ENCODE results near the gene SF3B6. TPM values are rescaled to one million over a fixed set of nuclear protein-coding genes. Genes with fewer than 3 reads are reported as not detected.

Gene SF3B6
- total and polyA plus RNA-seq, 9 of the 15 experiments (the other 6 are each of a cell fraction or from before 2014, with no cell fraction given) = 146 to 591 (median 295) TPM

- TF ChIP-seq PRPF4 (IDR thresholded peaks at IDR 0.05; ENCODE audit: insufficient read depth, low read depth, low read length, poor library complexity, severe bottlenecking) (no peak), ZNF134 (CRISPR knock-in tag; conservative IDR thresholded peaks at IDR 0.05) (no peak), ZNF121 (CRISPR knock-in tag; conservative IDR thresholded peaks at IDR 0.05) (no peak), SNIP1 (IDR thresholded peaks at IDR 0.05; ENCODE audit: low read depth) (no peak), ZEB2 (IDR thresholded peaks at IDR 0.05) (no peak), MXD1 (CRISPR knock-in tag; IDR thresholded peaks at IDR 0.05; ENCODE audit: borderline replicate concordance, poor library complexity, severe bottlenecking) (no peak), BACH1 (tag; IDR thresholded peaks at IDR 0.05) (no peak), CREB1 (IDR thresholded peaks at IDR 0.05) (peak; percentile 33; the same call in 1 of the 2 replicates), CREB1 (CRISPR knock-in tag; IDR thresholded peaks at IDR 0.05) (peak; percentile 53; the same call in 1 of the 2 replicates), ZKSCAN1 (IDR thresholded peaks at IDR 0.05; ENCODE audit: low read depth, low read length) (no peak), MYBL2 (IDR thresholded peaks at IDR 0.05; ENCODE audit: low read depth) (no peak), MYBL2 (CRISPR knock-in tag; IDR thresholded peaks at IDR 0.05; ENCODE audit: borderline replicate concordance) (no peak), ZNF79 (CRISPR knock-in tag; IDR thresholded peaks at IDR 0.05; ENCODE audit: low read depth) (no peak), SNAPC5 (CRISPR knock-in tag; IDR thresholded peaks at IDR 0.05) (no peak), ZNF384 (IDR thresholded peaks at IDR 0.05; ENCODE audit: low read depth, low read length) (no peak)
- TF ChIP-seq, protein P1, sequence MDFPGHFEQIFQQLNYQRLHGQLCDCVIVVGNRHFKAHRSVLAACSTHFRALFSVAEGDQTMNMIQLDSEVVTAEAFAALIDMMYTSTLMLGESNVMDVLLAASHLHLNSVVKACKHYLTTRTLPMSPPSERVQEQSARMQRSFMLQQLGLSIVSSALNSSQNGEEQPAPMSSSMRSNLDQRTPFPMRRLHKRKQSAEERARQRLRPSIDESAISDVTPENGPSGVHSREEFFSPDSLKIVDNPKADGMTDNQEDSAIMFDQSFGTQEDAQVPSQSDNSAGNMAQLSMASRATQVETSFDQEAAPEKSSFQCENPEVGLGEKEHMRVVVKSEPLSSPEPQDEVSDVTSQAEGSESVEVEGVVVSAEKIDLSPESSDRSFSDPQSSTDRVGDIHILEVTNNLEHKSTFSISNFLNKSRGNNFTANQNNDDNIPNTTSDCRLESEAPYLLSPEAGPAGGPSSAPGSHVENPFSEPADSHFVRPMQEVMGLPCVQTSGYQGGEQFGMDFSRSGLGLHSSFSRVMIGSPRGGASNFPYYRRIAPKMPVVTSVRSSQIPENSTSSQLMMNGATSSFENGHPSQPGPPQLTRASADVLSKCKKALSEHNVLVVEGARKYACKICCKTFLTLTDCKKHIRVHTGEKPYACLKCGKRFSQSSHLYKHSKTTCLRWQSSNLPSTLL (IDR thresholded peaks at IDR 0.05) = no peak
- TF ChIP-seq, protein P2, sequence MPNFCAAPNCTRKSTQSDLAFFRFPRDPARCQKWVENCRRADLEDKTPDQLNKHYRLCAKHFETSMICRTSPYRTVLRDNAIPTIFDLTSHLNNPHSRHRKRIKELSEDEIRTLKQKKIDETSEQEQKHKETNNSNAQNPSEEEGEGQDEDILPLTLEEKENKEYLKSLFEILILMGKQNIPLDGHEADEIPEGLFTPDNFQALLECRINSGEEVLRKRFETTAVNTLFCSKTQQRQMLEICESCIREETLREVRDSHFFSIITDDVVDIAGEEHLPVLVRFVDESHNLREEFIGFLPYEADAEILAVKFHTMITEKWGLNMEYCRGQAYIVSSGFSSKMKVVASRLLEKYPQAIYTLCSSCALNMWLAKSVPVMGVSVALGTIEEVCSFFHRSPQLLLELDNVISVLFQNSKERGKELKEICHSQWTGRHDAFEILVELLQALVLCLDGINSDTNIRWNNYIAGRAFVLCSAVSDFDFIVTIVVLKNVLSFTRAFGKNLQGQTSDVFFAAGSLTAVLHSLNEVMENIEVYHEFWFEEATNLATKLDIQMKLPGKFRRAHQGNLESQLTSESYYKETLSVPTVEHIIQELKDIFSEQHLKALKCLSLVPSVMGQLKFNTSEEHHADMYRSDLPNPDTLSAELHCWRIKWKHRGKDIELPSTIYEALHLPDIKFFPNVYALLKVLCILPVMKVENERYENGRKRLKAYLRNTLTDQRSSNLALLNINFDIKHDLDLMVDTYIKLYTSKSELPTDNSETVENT (CRISPR knock-in tag; IDR thresholded peaks at IDR 0.05) = peak; percentile 39; the same call in 1 of the 2 replicates
- TF ChIP-seq, protein P3, sequence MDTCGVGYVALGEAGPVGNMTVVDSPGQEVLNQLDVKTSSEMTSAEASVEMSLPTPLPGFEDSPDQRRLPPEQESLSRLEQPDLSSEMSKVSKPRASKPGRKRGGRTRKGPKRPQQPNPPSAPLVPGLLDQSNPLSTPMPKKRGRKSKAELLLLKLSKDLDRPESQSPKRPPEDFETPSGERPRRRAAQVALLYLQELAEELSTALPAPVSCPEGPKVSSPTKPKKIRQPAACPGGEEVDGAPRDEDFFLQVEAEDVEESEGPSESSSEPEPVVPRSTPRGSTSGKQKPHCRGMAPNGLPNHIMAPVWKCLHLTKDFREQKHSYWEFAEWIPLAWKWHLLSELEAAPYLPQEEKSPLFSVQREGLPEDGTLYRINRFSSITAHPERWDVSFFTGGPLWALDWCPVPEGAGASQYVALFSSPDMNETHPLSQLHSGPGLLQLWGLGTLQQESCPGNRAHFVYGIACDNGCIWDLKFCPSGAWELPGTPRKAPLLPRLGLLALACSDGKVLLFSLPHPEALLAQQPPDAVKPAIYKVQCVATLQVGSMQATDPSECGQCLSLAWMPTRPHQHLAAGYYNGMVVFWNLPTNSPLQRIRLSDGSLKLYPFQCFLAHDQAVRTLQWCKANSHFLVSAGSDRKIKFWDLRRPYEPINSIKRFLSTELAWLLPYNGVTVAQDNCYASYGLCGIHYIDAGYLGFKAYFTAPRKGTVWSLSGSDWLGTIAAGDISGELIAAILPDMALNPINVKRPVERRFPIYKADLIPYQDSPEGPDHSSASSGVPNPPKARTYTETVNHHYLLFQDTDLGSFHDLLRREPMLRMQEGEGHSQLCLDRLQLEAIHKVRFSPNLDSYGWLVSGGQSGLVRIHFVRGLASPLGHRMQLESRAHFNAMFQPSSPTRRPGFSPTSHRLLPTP (IDR thresholded peaks at IDR 0.05; ENCODE audit: borderline replicate concordance, extremely low read depth, insufficient read length) = no peak
- TF ChIP-seq, protein P4, sequence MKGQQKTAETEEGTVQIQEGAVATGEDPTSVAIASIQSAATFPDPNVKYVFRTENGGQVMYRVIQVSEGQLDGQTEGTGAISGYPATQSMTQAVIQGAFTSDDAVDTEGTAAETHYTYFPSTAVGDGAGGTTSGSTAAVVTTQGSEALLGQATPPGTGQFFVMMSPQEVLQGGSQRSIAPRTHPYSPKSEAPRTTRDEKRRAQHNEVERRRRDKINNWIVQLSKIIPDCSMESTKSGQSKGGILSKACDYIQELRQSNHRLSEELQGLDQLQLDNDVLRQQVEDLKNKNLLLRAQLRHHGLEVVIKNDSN (CRISPR knock-in tag; IDR thresholded peaks at IDR 0.05) = no peak
These were observed 47.2 kb upstream of the SF3B6 start, which contains the start of the genes FAM228B and PFN4 (continued) for GRCh38 chr2:24123195-24123921.

All from K562 (cell line).